Posterior cingulate gyrus (tissue), 11 donors: ENCODE measurements around the gene NTRK2.

Source experiments
- DNase-seq, 10 donors: peaks; one replicate each; pipeline versions ENCODE4 v3.0.0 to v3.0.0-alpha.2; 2020 to 2021; ENCODE audit warnings: mixed read lengths in 3 of 10
- intact Hi-C: fragments of 100-400 bp; cut with DNase I; formaldehyde crosslinking; loops from one replicate; pipeline ENCODE4 v1.15.1; 2023

Gene NTRK2

DNA sequence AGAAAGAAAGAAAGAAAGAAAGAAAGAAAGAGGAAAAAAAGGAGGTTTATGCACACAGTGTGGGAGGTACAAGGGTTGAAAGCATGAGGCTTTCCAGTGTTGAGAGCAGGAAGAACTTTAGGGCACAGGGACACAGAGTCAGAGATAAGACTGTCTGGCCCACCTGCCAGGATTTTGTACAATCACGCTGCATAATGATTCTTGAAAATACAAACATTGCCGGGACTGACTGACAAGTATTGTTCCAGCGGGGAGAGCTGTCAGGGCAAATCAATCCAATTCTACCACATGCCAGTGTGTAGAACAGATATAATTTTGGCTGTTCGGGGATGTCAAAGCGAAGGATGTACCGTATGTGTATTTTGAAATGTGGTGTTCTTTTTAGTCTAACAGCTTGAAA is 254.7 kb downstream of the NTRK2 start:
- DNase-seq: no peak
- intact Hi-C loops: no loop called here

- no peak for DNase-seq
- intact Hi-C loops: no loop called here
Measured at GRCh38 chr9:84925225-84925872, 255.8 kb downstream of the NTRK2 start.

DNA sequence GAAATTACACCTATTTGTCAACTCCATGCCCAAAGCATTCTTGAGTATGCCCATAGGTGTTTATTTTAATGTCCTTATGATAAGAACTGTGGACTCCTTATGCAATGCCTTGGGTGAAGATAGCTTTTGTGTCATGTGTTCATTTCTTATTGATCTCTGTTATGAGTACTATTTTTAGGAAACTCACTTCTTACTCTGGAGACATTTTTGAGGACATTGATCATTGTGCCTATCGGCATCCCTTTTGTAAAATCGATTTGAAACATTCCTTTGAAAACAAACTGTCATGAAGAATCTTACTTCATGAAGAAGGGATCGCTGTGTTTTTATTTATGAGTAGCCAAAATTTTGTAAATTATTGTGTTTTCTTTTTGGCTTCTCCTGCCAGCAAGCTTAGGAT is 257.3 kb downstream of the NTRK2 start:
- intact Hi-C loops: no loop called here
- DNase-seq: no peak

DNA sequence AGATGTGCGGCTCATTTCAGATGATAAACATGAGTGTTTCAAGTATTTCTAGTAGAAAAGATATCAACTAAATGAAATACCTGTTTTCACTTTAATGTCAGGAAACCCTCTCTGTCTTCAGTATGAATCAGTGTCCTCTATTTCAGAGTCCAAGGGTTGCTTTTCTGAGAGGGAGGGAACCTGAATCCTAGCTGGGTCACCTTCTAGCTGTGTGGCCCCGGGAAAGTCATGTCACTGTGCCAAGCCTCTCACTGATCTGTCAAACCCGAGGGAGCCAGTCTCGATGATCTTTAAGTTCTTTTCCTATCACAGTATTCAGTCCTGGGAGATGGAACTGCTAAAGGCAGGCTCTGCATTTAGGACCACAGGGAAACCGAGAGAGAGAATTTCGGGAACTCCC is 258.9 kb downstream of the NTRK2 start:
- intact Hi-C loops: no loop called here
- DNase-seq: no peak

DNA sequence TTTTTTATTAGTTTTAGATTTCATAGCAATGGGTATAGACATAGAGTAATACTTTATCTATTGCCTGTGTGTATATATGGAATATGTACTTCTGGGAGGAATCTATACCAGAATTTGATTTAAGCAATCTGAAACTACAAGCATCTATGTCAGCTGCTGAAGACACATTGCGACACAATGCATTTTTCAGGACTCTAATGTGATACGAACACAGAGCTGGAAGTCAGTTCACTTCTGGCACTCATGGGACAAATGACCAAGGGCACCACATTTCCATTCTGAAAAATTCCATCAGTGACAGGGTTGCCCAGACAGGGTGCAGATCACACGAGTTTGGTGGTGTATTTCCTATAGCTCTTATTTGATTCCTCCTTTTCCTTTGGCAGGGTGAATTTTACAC is 259.5 kb downstream of the NTRK2 start:
- DNase-seq: no peak
- intact Hi-C loops: no loop called here

GRCh38 chr9:84932915-84933527 is 263.5 kb downstream of the NTRK2 start:
- intact Hi-C loops: loop anchor here (10.0 kb wide), 1 partner anchor 322 kb away; no protein-coding TSS in a partner anchor
- no peak for DNase-seq

DNA sequence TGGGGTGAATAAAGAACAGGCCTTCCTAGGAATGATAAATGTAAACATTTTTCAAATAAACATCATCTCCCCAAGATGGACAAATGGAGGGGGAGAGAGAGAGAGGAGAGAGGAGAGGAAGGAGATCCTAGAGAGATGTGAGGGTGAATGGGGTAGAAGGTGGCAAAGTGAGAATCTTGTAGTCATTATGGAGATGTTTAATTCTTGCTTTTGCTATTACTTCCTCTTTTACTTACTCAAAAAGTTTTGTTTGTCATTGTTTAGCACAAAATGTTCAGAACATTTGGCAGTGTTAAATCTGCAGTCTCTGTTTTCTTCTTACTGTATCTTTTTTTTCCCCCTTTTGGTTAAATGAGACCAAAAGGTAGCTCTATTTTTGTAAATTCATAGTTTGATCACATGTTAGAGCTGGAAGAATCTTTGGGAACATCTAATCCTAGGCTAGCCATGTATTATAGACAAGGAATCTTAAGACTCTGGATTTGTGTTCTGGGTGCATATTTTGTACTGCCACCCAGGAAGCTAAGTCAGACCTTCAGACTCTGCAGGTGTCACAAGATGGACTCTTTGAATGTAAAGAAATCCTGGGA is 266.1 kb downstream of the NTRK2 start:
- intact Hi-C loops: loop anchor here (10.0 kb wide), 1 partner anchor 319 kb away; no protein-coding TSS in a partner anchor

DNA sequence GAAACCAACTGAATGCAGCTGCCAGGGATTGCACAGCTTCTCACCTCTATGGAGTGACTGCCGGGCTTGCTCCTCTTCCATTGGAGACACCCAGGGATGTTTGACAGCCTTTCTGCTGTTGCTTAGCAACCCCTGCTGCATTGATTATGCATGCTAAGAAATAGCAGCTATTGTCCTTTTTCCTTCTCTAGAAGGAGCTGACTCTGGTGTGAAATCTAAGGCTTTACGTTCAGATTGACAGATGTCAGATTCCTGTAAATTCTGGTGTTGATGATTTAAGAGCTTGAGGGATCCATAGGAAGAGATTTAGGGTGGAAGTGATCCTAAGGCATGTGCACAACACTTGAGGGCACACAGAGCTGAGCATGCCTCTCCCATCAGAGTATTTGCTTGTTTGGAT is 267.7 kb downstream of the NTRK2 start:
- intact Hi-C loops: loop anchor here (10.0 kb wide), 1 partner anchor 318 kb away; no protein-coding TSS in a partner anchor
- peak in 2 of 10 donors; percentile 30 to 36 for DNase-seq

More for the DNA sequence above, 266.1 kb downstream of the NTRK2 start:
- DNase-seq: no peak

- intact Hi-C loops: loop anchor here (10.0 kb wide), 1 partner anchor 317 kb away; no protein-coding TSS in a partner anchor
- DNase-seq: no peak
Measured at GRCh38 chr9:84937581-84937980, 268.1 kb downstream of the NTRK2 start.

DNA sequence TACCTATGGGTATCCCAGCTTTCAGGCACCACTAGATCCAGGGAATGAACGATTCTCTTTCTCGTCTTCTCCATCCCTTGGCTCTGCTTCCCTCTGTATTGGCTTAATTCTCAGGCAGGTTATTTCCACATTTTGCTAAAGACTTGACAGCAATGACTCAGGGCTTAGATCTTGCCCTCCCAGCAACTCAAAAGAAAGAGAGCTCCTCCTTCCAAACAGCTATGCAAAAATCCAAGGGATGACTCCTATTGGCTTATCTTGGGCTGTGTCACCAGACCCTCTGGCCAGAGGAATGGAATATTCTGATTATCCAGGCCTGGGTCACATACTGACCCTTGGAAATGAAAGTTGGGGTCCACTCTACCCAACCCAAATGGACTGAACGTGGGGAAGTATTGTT is 270.2 kb downstream of the NTRK2 start:
- DNase-seq: no peak
- intact Hi-C loops: loop anchor here (10.0 kb wide), 1 partner anchor 315 kb away; no protein-coding TSS in a partner anchor

- no peak for DNase-seq
- intact Hi-C loops: no loop called here
Measured at GRCh38 chr9:84940294-84940693, 270.8 kb downstream of the NTRK2 start.

GRCh38 chr9:84941792-84942191 is 272.3 kb downstream of the NTRK2 start:
- no peak for DNase-seq
- intact Hi-C loops: no loop called here

- DNase-seq: peak in 1 of 10 donors; percentile 54
- intact Hi-C loops: no loop called here
Measured at GRCh38 chr9:84943482-84944050, 274.0 kb downstream of the NTRK2 start.

GRCh38 chr9:84945878-84946538 is 276.5 kb downstream of the NTRK2 start:
- DNase-seq: no peak
- intact Hi-C loops: no loop called here

DNA sequence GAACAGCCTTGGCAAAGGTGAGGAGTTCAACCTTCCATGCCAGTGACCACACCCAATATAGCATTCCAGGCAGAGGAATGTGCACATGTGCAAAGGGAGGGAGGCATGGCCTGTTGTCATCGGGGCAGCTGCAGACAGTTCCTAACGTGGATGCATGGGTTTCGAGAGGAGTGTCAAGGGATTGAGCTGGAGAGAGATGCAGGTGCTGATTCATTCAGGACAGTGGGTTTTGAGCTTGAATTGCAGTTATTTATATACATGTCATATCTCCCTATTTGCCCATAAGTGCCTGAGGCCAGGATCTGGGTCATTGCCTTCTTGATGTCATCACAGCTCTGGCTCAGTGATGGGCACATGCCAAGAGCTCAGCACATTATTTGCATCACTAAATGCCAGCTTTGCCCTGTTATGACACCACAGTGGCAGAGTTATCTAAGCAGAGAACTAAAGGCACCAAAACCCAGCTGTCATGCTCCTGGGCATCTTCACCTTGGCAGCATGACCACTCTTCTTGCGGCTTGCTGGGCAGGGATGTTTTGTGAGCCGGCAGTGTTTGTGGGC is 278.0 kb downstream of the NTRK2 start:
- intact Hi-C loops: no loop called here
- DNase-seq: peak in 1 of 10 donors; percentile 80

DNA sequence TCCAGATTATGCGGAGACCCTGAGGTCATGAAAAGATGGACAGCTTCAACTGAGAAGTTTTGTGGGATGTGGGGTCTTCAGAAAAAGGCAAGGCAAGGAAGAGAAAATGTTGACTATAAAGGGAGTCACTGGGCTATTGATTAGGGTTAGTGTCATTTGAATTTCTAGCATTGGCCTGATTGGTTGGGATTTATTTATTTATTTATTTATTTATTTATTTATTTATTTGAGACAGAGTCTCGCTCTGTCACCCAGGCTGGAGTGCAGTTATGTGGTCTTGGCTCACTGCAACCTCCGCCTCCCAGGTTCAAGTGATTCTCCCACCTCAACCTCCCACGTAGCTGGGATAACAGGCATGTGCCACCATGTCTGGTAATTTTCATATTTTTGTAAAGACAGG is 279.7 kb downstream of the NTRK2 start:
- intact Hi-C loops: no loop called here
- DNase-seq: no peak

GRCh38 chr9:84949971-84950370 is 280.4 kb downstream of the NTRK2 start:
- intact Hi-C loops: loop anchor here (10.0 kb wide), 2 partner anchors 95 to 555 kb away; no protein-coding TSS in a partner anchor
- DNase-seq: no peak

DNA sequence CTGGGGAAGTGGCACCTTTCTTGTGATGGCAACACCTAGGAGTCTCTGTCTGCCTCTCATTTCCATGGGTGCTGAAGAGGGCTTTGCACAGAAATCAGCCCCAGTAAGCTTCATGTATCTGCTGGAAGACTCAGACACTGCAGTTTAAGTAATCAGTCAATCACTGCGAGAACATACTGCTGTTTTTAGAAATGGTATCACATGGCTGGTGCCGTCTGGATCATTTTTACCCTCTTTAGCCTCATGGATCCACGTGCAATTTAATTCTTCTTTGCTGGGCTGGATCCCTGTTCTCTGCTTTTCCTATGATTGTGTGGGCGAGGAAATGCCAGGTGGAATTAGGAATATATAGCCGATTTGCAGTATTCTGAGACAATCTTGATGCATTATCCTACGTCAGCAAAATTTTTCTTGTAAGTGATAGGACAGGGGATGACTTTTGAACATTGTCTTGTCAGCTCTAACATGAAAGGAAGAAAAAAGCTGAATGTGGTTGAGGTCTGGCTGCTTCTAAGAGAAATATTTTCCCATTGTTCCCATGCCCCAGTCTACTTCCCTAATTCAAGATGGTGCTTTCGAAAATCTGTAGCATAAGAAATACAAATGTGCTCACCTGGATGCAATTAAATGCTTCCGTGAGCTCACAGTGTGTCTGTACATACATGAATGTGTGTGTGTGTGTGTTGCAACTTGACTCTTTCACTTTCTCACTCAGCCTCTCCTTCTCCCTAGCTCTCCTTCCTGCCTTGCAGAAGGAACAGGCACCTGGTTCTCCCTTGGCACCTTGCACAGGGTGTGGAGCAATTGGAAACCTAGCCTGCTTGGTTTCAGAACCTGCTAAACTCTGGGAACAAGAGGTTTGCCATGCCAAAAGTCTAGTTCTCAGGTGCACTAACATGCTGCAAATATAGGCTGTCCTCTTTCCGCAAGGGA is 281.6 kb downstream of the NTRK2 start:
- no peak for DNase-seq
- intact Hi-C loops: loop anchor here (10.0 kb wide), 2 partner anchors 94 to 556 kb away; no protein-coding TSS in a partner anchor

DNA sequence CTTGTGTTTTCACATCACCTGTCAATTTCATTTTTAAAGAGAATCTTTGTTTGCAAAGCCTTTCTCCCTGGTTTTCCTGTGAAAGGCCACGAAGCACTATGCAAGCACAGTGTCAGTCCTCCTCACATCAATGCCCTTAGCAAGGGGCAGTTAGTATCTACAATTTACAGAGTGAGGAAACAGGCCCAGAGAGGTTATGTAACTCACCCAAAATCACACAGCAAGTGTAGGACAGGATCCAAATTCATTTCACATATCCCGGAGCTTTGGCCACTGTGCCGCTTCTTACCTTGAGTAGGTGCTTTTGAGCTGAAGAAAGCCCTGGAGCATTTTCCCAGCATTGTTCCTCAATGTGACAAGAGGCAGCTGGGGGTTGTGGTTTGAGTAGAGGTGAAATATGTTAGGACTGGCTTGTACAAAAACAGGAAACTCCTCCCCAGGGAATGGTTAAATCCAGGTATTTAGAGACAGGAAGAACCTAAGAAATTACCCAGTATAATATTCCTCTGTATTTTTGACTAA is 283.8 kb downstream of the NTRK2 start:
- intact Hi-C loops: loop anchor here (10.0 kb wide), 2 partner anchors 91 to 559 kb away; no protein-coding TSS in a partner anchor
- no peak for DNase-seq
